ENCODE measurements around the gene NME3.

- TF ChIP-seq CTCF (conservative IDR thresholded peaks at IDR 0.05; ENCODE audit: low read depth, low read length) (no peak), EZH2phosphoT487 (IDR thresholded peaks at IDR 0.05; ENCODE audit: borderline replicate concordance, low read length) (no peak), EZH2 (IDR thresholded peaks at IDR 0.05; ENCODE audit: low read length, unreplicated experiment) (no peak)
Observed at GRCh38 chr16:1774448-1774780, 3.1 kb upstream of the NME3 start.
